Right cardiac atrium (tissue), 5 donors: ENCODE measurements around the gene PROSER2. TPM values are rescaled to one million over a fixed set of nuclear protein-coding genes. Genes with fewer than 3 reads are reported as not detected.

Experiments used
- ATAC-seq, 2 donors: fragments of 200-7000 bp; cut with Tn5 transposase; one replicate each; pipeline versions ENCODE4 v1.8.0 to v1.9.1; 2020; ENCODE audit warnings: moderate library complexity in 2 of 2, mild to moderate bottlenecking in 1 of 2
- DNase-seq, 3 donors: peaks; one replicate each; pipeline ENCODE4 v3.0.0-alpha.2; 2020
- H3K27ac ChIP-seq: one replicate; pipeline ENCODE4 v1.5.1; 2013; ENCODE audit warnings: mild to moderate bottlenecking, low read length, control low read depth, moderate library complexity
- H3K27me3 ChIP-seq: one replicate; pipeline ENCODE4 v1.6.1; 2013; ENCODE audit not compliant: control insufficient read depth, insufficient read depth
- H3K4me1 ChIP-seq: one replicate; pipeline ENCODE4 v1.6.1; 2013; ENCODE audit warnings: low read length; ENCODE audit not compliant: control insufficient read depth, insufficient read depth
- H3K4me3 ChIP-seq: one replicate; pipeline ENCODE4 v1.5.1; 2013; ENCODE audit warnings: low read length, control low read depth
- H3K9me3 ChIP-seq: one replicate; pipeline ENCODE4 v1.6.1; 2013; ENCODE audit warnings: low read length; ENCODE audit not compliant: control insufficient read depth
- WGBS: extraction: QIAGEN DNeasy Blood & Tissue Kit; methylation state at CpG from one replicate; pipeline ENCODE4 v1.1.7; 2013; 5-methylcytosine and 5-hydroxymethylcytosine counted together
- intact Hi-C, 4 donors: fragments of 100-400 bp; cut with DNase I; formaldehyde crosslinking; loops; one replicate each; pipeline versions ENCODE4 v1.11.0 to v1.14.0; 2022 to 2023
- polyA plus RNA-seq: library from polyadenylated mRNA; stranded (reverse); fragments of 200-250 nt; gene quantifications from one replicate; pipeline ENCODE4 v1.2.3, GENCODE V29; 2013
- total RNA-seq, 4 donors: library from RNA; stranded (reverse); fragmentation: NEBNext Ultra II Directional; extraction: Animal tissue kit (Norgen Biotek cat#: 25700); gene quantifications; one replicate each; pipeline ENCODE4 v1.2.1, GENCODE V29; 2021
- donor health status: healthy with polysubstance abuse.
- donor health status: DM: no; HTN: yes; CAD: no.
- donor health status: DM: no; HTN: no; CAD: no.
- donor health status: DM: no; HTN: yes; CAD: no; lungs with severe emphysema.
- donor health status: DM: yes; HTN: yes; CAD: no.

The PROSER2 gene
- total and polyA plus RNA-seq, 5 donors = 0.72 to 2.2 (median 1.7) TPM

GRCh38 chr10:11913079-11913641 lies 90.0 kb downstream of the PROSER2 start:
- intact Hi-C loops = no loop called here
- no peak overlapping the region for H3K4me3 ChIP-seq
- H3K27ac ChIP-seq = no peak overlapping the region
- no peaks in the 10 kb centered on the region for H3K27me3 ChIP-seq
- 50% methylated on average over 11 of the region's 11 CpGs for WGBS
- H3K9me3 ChIP-seq = no peaks in the 10 kb centered on the region
- ATAC-seq = peak in 1 of 2 donors; percentile 17
- peaks cover 3% of the 10 kb centered on the region for H3K4me1 ChIP-seq
- no peak for DNase-seq

- 79% methylated on average over 8 of the region's 8 CpGs for WGBS
- intact Hi-C loops = no loop called here
- no peaks in the 10 kb centered on the region for H3K27me3 ChIP-seq
- ATAC-seq = no peak
- H3K4me3 ChIP-seq = no peak overlapping the region
- no peak overlapping the region for H3K27ac ChIP-seq
- H3K4me1 ChIP-seq = no peaks in the 10 kb centered on the region
- no peak for DNase-seq
- H3K9me3 ChIP-seq = no peaks in the 10 kb centered on the region
Observed at GRCh38 chr10:11918384-11918783, 95.2 kb downstream of the PROSER2 start.

- intact Hi-C loops = no loop called here
- Histone ChIP-seq H3K4me3 (no peak overlapping the region), H3K27me3 (no peaks in the 10 kb centered on the region), H3K4me1 (no peaks in the 10 kb centered on the region), H3K27ac (no peak overlapping the region), H3K9me3 (no peaks in the 10 kb centered on the region)
- WGBS = 87% methylated on average over 7 of the region's 7 CpGs
- no peak for DNase-seq
- ATAC-seq = no peak
Observed at GRCh38 chr10:11919271-11919670, 96.1 kb downstream of the PROSER2 start.

Other genes with a start within 250 kb of the PROSER2 start
- 10 to 100 TPM in 2 of 4 donors, 1 to 10 TPM in 2; 8.7 to 12.5 (median 9.8) TPM for gene USP6NL, start 211.7 kb upstream of the PROSER2 start, total RNA-seq
- gene USP6NL, start 211.7 kb upstream of the PROSER2 start, polyA plus RNA-seq = 3.9 TPM
- 10 to 100 TPM; 67.1 to 74.9 (median 70.6) TPM for gene ECHDC3, start 81.0 kb upstream of the PROSER2 start, total RNA-seq
- 62.3 TPM for gene ECHDC3, start 81.0 kb upstream of the PROSER2 start, polyA plus RNA-seq
- gene UPF2, start 219.5 kb downstream of the PROSER2 start, total RNA-seq = 10 to 100 TPM; 14.7 to 21.0 (median 18.7) TPM
- gene UPF2, start 219.5 kb downstream of the PROSER2 start, polyA plus RNA-seq = 8.8 TPM
- 10 to 100 TPM; 13.4 to 28.5 (median 19.3) TPM for gene DHTKD1, start 245.6 kb downstream of the PROSER2 start, total RNA-seq
- gene DHTKD1, start 245.6 kb downstream of the PROSER2 start, polyA plus RNA-seq = 7.6 TPM